GM23248 (cell line): ENCODE measurements around the gene TEF. TPM values are rescaled to one million over a fixed set of nuclear protein-coding genes. Genes with fewer than 3 reads are reported as not detected.
"Not testable (repeated sequence)": the region's sequence is repeated elsewhere in the genome, so short reads cannot be mapped to it uniquely, and the experiment has no call there.

Experiments used
- DNase-seq: peaks from one replicate; pipeline ENCODE4 v3.0.0-alpha.2; 2015
- H2AFZ ChIP-seq: fragments of 200-600 bp; sonication (generic); 2 replicates; pipeline ENCODE4 v1.6.1; 2016; ENCODE audit warnings: antibody characterized with exemption
- H3F3A ChIP-seq: fragments of 200-600 bp; sonication (generic); 2 replicates; pipeline ENCODE4 v1.6.1; 2016; ENCODE audit warnings: mild to moderate bottlenecking, antibody characterized with exemption, mixed run types; ENCODE audit not compliant: insufficient read depth
- H3K27ac ChIP-seq: fragments of 200-600 bp; sonication (generic); 2 replicates; pipeline ENCODE4 v1.5.1; 2016; ENCODE audit warnings: mild to moderate bottlenecking
- H3K27me3 ChIP-seq: fragments of 200-600 bp; sonication (generic); replicated peaks from 2 replicates; pipeline ENCODE4 v1.6.1; 2016; ENCODE audit warnings: mild to moderate bottlenecking; ENCODE audit not compliant: insufficient read depth
- H3K36me3 ChIP-seq: fragments of 200-600 bp; sonication (generic); 2 replicates; pipeline ENCODE4 v1.6.1; 2016; ENCODE audit warnings: low read depth, mild to moderate bottlenecking
- H3K4me1 ChIP-seq: fragments of 200-600 bp; sonication (generic); 2 replicates; pipeline ENCODE4 v1.6.1; 2016; ENCODE audit warnings: mild to moderate bottlenecking; ENCODE audit not compliant: insufficient read depth
- H3K4me2 ChIP-seq: fragments of 200-600 bp; sonication (generic); one replicate; pipeline ENCODE4 v1.6.1; 2016; ENCODE audit warnings: mild to moderate bottlenecking; ENCODE audit not compliant: unreplicated experiment
- H3K4me3 ChIP-seq: fragments of 200-600 bp; sonication (generic); 2 replicates; pipeline ENCODE4 v1.5.1; 2016; ENCODE audit warnings: mild to moderate bottlenecking
- H3K79me2 ChIP-seq: fragments of 200-600 bp; sonication (generic); 2 replicates; pipeline ENCODE4 v1.6.1; 2016; ENCODE audit warnings: mild to moderate bottlenecking; ENCODE audit not compliant: insufficient read depth
- H3K9ac ChIP-seq: fragments of 200-600 bp; sonication (generic); 2 replicates; pipeline ENCODE4 v1.6.1; 2016; ENCODE audit warnings: mild to moderate bottlenecking
- H3K9me2 ChIP-seq: fragments of 200-600 bp; sonication (generic); 2 replicates; pipeline ENCODE4 v1.6.1; 2016; ENCODE audit warnings: mixed run types, mild to moderate bottlenecking, moderate library complexity; ENCODE audit not compliant: insufficient read depth
- H3K9me3 ChIP-seq: fragments of 200-600 bp; sonication (generic); one replicate; pipeline ENCODE4 v1.6.1; 2017; ENCODE audit warnings: low read depth
- H4K20me1 ChIP-seq: fragments of 200-600 bp; sonication (generic); 2 replicates; pipeline ENCODE4 v1.6.0; 2016; ENCODE audit not compliant: insufficient read depth
- EZH2 ChIP-seq: fragments of 200-600 bp; sonication (generic); IDR thresholded peaks from 2 replicates; pipeline ENCODE4 v1.6.1; 2018; ENCODE audit warnings: antibody characterized with exemption, mild to moderate bottlenecking; ENCODE audit not compliant: insufficient read depth, poor library complexity, severe bottlenecking
- EZH2phosphoT487 ChIP-seq: fragments of 200-600 bp; sonication (generic); IDR thresholded peaks from 2 replicates; pipeline ENCODE4 v1.6.1; 2018; ENCODE audit warnings: antibody characterized with exemption, moderate library complexity, mild to moderate bottlenecking, low read depth; ENCODE audit not compliant: insufficient read depth
- WGBS, 2 experiments: methylation state at CpG; one replicate each; pipeline ENCODE4 v1.1.6; 2015 to 2017; ENCODE audit warnings: low lambda C conversion rate in 2 of 2, low coverage in 1 of 2; ENCODE audit errors: missing lambda C conversion rate in 2 of 2; 5-methylcytosine and 5-hydroxymethylcytosine counted together
- in situ Hi-C: fragments of 300-500 bp; cut with MboI; formaldehyde crosslinking; loops from 2 replicates; pipeline ENCODE4 v1.15.0; 2020
- polyA plus RNA-seq: library from polyadenylated mRNA; unstranded; fragments of >200 nt; fragmentation: Nextera tagmentation; extraction: Ambion mirVana; gene quantifications from 2 replicates; pipeline ENCODE4 v1.2.1, GENCODE V29; 2016
- total RNA-seq: library from RNA; depleted of rRNA; stranded (reverse); fragments of >200 nt; shearing (Covaris generic); gene quantifications from 2 replicates; pipeline ENCODE4 v1.2.3, GENCODE V29; 2014

The TEF gene
- total and polyA plus RNA-seq, 2 experiments from 2014 or later = 2.2 to 4.2 TPM

GRCh38 chr22:41429951-41430332 is 48.2 kb downstream of the TEF start:
- H3K9me3 ChIP-seq = no peaks in the 10 kb centered on the region
- H3K27ac ChIP-seq = no peak overlapping the region
- H3K4me1 ChIP-seq = peaks cover 3% of the 10 kb centered on the region; the same call in 1 of the 2 replicates
- no peak for DNase-seq
- H3K27me3 ChIP-seq = no peaks in the 10 kb centered on the region
- H3K4me3 ChIP-seq = no peak overlapping the region
- H4K20me1 ChIP-seq = no peaks in the 10 kb centered on the region; the same call in 1 of the 2 replicates
- no peak for TF ChIP-seq EZH2
- TF ChIP-seq EZH2phosphoT487 = no peak
- WGBS, 2 experiments = 98 to 99% methylated on average over 8 of the region's 8 CpGs
- in situ Hi-C loops = no loop called here
- peaks cover 44% of the 10 kb centered on the region for H3F3A ChIP-seq
- H3K9me2 ChIP-seq = no peaks in the 10 kb centered on the region
- peaks cover under 1% of the 10 kb centered on the region; the same call in 1 of the 2 replicates for H3K36me3 ChIP-seq
- no peak overlapping the region for H3K9ac ChIP-seq
- no peak overlapping the region for H3K4me2 ChIP-seq
- no peak overlapping the region for H2AFZ ChIP-seq
- H3K79me2 ChIP-seq = peaks cover 26% of the 10 kb centered on the region

DNA sequence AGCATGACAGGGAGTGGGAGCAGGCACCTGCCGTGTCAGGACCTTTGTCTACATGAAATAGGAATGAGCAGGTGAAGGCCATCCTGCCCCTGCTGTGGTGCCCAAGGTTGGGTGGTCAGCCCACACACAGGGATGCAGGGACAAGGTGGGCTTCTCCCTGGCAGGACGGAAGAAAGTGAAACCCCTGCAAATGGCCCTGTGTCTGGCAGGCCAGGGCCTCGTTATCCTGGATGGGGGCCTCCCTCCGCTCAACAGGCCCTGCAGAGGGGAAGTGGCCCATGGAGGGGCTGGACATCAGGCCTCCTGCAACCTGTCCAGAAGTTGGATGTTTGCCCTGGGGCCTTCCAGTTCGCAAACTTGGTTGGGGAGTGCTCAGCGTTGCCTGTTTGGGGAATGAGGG is 49.9 kb downstream of the TEF start:
- H3K27ac ChIP-seq = no peak overlapping the region
- no peaks in the 10 kb centered on the region for H3K9me2 ChIP-seq
- H4K20me1 ChIP-seq = no peaks in the 10 kb centered on the region; the same call in 1 of the 2 replicates
- H3K9ac ChIP-seq = no peak overlapping the region
- TF ChIP-seq EZH2phosphoT487 (no peak), EZH2 (no peak)
- in situ Hi-C loops = no loop called here
- DNase-seq = no peak
- H3K4me3 ChIP-seq = no peak overlapping the region
- H3K4me2 ChIP-seq = no peak overlapping the region
- no peaks in the 10 kb centered on the region for H3K27me3 ChIP-seq
- H3K36me3 ChIP-seq = peaks cover 17% of the 10 kb centered on the region
- 86 to 93% methylated on average over 6 of the region's 6 CpGs for WGBS, 2 experiments
- H3K9me3 ChIP-seq = no peaks in the 10 kb centered on the region
- H3F3A ChIP-seq = peaks cover 56% of the 10 kb centered on the region
- peaks cover 43% of the 10 kb centered on the region for H3K79me2 ChIP-seq
- peaks cover 3% of the 10 kb centered on the region; the same call in 1 of the 2 replicates for H3K4me1 ChIP-seq
- H2AFZ ChIP-seq = no peak overlapping the region

DNA sequence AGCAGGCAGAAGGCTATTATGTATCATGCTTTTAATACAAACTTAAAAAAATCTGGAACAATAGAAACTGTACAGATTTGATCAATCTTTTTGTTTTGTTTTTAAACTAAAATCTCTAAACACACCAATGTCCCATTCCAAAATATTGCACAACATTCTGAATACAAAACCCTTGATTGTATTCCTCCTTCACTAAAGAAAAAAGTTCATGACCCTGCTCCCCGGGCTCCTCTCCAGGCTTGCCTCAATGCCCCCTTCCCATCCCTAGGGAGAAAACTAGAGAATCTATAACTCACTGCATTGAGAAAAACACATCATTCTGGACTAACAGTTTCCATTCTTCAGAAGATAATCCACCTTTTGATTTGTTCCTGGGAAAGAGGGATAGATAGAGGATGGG is 51.7 kb downstream of the TEF start:
- H3K4me2 ChIP-seq, H3K27me3 ChIP-seq, H3K9ac ChIP-seq, H3K27ac ChIP-seq, H4K20me1 ChIP-seq, H3K9me3 ChIP-seq, H2AFZ ChIP-seq, H3K4me1 ChIP-seq, H3K9me2 ChIP-seq, H3K4me3 ChIP-seq, in situ Hi-C loops: not testable (repeated sequence)
- peak; percentile 9 for DNase-seq
- peaks cover 61% of the 10 kb centered on the region for H3F3A ChIP-seq
- H3K79me2 ChIP-seq = peaks cover 61% of the 10 kb centered on the region
- peaks cover 17% of the 10 kb centered on the region for H3K36me3 ChIP-seq
- 92 to 100% methylated on average over 1 of the region's 1 CpG for WGBS, 2 experiments

GRCh38 chr22:41434361-41435003 is 52.7 kb downstream of the TEF start:
- Histone ChIP-seq H3K79me2 (peaks cover 71% of the 10 kb centered on the region), H3K36me3 (peaks cover 17% of the 10 kb centered on the region)
- in situ Hi-C loops = not testable (repeated sequence)

DNA sequence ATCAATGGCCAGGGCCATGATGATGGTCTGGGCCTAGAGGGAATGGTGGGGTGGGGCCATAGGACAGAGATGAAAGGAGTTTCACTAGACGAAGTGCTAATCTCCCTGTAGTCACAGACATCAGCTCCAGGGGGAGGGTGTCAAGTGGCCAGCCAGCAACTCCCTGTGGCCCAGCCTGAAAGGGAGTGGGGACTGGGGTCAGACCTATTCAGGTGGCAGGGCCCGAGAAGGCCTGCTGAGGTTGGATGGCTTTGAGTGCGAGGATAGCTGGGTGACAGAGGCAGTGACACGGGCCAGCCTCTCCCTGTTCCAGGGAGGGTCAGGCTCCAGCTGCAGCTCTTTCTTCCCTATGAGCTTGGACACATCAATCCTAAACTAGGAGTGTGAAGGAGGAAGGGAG is 53.8 kb downstream of the TEF start:
- Histone ChIP-seq H3K9me3 (no peaks in the 10 kb centered on the region), H3F3A (peaks cover 53% of the 10 kb centered on the region), H3K4me3 (no peak overlapping the region), H3K27me3 (no peaks in the 10 kb centered on the region), H3K4me1 (peaks cover 3% of the 10 kb centered on the region; the same call in 1 of the 2 replicates), H3K9me2 (no peaks in the 10 kb centered on the region), H4K20me1 (peaks cover 3% of the 10 kb centered on the region; the same call in 1 of the 2 replicates), H3K27ac (no peak overlapping the region), H3K4me2 (no peak overlapping the region), H3K9ac (no peak overlapping the region), H3K36me3 (peaks cover 17% of the 10 kb centered on the region), H3K79me2 (peaks cover 82% of the 10 kb centered on the region), H2AFZ (no peak overlapping the region)
- TF ChIP-seq EZH2phosphoT487 (no peak), EZH2 (no peak)
- WGBS, 2 experiments = 69 to 78% methylated on average over 4 of the region's 4 CpGs
- in situ Hi-C loops = no loop called here
- no peak for DNase-seq

More at GRCh38 chr22:41434361-41435003, 52.7 kb downstream of the TEF start:
- DNase-seq, H3K4me2 ChIP-seq, H3K27me3 ChIP-seq, H3K9me3 ChIP-seq, H3K4me1 ChIP-seq, H4K20me1 ChIP-seq, H3K4me3 ChIP-seq, H2AFZ ChIP-seq, H3K9me2 ChIP-seq, H3K9ac ChIP-seq, H3K27ac ChIP-seq: not testable (repeated sequence)
- peaks cover 61% of the 10 kb centered on the region for H3F3A ChIP-seq
- WGBS, 2 experiments = 74 to 79% methylated on average over 5 of the region's 5 CpGs
